ENCODE results near the gene PTGR3. TPM values are rescaled to one million over a fixed set of nuclear protein-coding genes. Genes with fewer than 3 reads are reported as not detected.

PTGR3 gene
- total RNA-seq, 1 experiment from 2014 or later = 9.3 TPM

GRCh38 chr18:75172299-75173124 lies 36.4 kb downstream of the PTGR3 start:
- Mint-ChIP-seq H3K36me3 (ENCODE audit: insufficient read depth, unreplicated experiment) (no peaks in the 10 kb centered on the region), H3K4me1 (ENCODE audit: low read depth, unreplicated experiment) (no peaks in the 10 kb centered on the region), H3K27ac (ENCODE audit: unreplicated experiment) (no peak overlapping the region), H3K4me3 (ENCODE audit: unreplicated experiment) (no peak overlapping the region), H3K27me3 (ENCODE audit: insufficient read depth, unreplicated experiment) (no peaks in the 10 kb centered on the region), H3K9me3 (ENCODE audit: unreplicated experiment) (no peaks in the 10 kb centered on the region)
- H3K36me3 ChIP-seq (ENCODE audit: control insufficient read depth, insufficient read depth, low read length) = no peaks in the 10 kb centered on the region
- no peaks in the 10 kb centered on the region for H3K27me3 ChIP-seq (replicated peaks; ENCODE audit: control insufficient read depth, insufficient read depth, low read length)
- TF ChIP-seq CTCF (IDR thresholded peaks at IDR 0.05; ENCODE audit: insufficient read depth in 1 of 2, low read depth in 1 of 2, low read length in 1 of 2, severe bottlenecking in 1 of 2, unreplicated experiment in 1 of 2) = no peak
- BruUV-seq (replicated peaks) = no TSS peak
- H3K4me3 ChIP-seq (ENCODE audit: low read depth, low read length) = no peak overlapping the region
- H3K9me3 ChIP-seq = no peaks in the 10 kb centered on the region
- ChIA-PET POLR2A (no interaction called here), CTCF (no interaction called here)
- DNase-seq = no peak
- no peaks in the 10 kb centered on the region for H3K4me1 ChIP-seq
- intact Hi-C loops (cut with micrococcal nuclease; ENCODE audit: unreplicated experiment) = loop anchor here (5.0 kb wide), 1 partner anchor 305 kb away; no protein-coding TSS in a partner anchor

GRCh38 chr18:75170916-75171315 lies 38.0 kb downstream of the PTGR3 start:
- Histone ChIP-seq H3K4me3 (ENCODE audit: low read depth, low read length) (no peak overlapping the region), H3K4me1 (no peaks in the 10 kb centered on the region), H3K27me3 (replicated peaks; ENCODE audit: control insufficient read depth, insufficient read depth, low read length) (no peaks in the 10 kb centered on the region), H3K9me3 (no peaks in the 10 kb centered on the region), H3K36me3 (ENCODE audit: control insufficient read depth, insufficient read depth, low read length) (no peaks in the 10 kb centered on the region)
- H3K4me3 Mint-ChIP-seq (ENCODE audit: unreplicated experiment) = no peak overlapping the region
- BruUV-seq (replicated peaks) = no TSS peak
- no peaks in the 10 kb centered on the region for H3K4me1 Mint-ChIP-seq (ENCODE audit: low read depth, unreplicated experiment)
- no peaks in the 10 kb centered on the region for H3K36me3 Mint-ChIP-seq (ENCODE audit: insufficient read depth, unreplicated experiment)
- DNase-seq = no peak
- no peak for TF ChIP-seq CTCF (IDR thresholded peaks at IDR 0.05; ENCODE audit: insufficient read depth in 1 of 2, low read depth in 1 of 2, low read length in 1 of 2, severe bottlenecking in 1 of 2, unreplicated experiment in 1 of 2)
- ChIA-PET CTCF (no interaction called here), POLR2A (no interaction called here)
- no peak overlapping the region for H3K27ac Mint-ChIP-seq (ENCODE audit: unreplicated experiment)
- no peaks in the 10 kb centered on the region for H3K9me3 Mint-ChIP-seq (ENCODE audit: unreplicated experiment)
- intact Hi-C loops (cut with micrococcal nuclease; ENCODE audit: unreplicated experiment) = loop anchor here (5.0 kb wide), 1 partner anchor 306 kb away; no protein-coding TSS in a partner anchor
- no peaks in the 10 kb centered on the region for H3K27me3 Mint-ChIP-seq (ENCODE audit: insufficient read depth, unreplicated experiment)

- ChIA-PET CTCF (no interaction called here), POLR2A (no interaction called here)
- Histone ChIP-seq H3K4me3 (ENCODE audit: low read depth, low read length) (no peak overlapping the region), H3K27me3 (replicated peaks; ENCODE audit: control insufficient read depth, insufficient read depth, low read length) (no peaks in the 10 kb centered on the region), H3K4me1 (no peaks in the 10 kb centered on the region), H3K9me3 (no peaks in the 10 kb centered on the region), H3K36me3 (ENCODE audit: control insufficient read depth, insufficient read depth, low read length) (no peaks in the 10 kb centered on the region)
- DNase-seq = no peak
- Mint-ChIP-seq H3K9me3 (ENCODE audit: unreplicated experiment) (no peaks in the 10 kb centered on the region), H3K27ac (ENCODE audit: unreplicated experiment) (no peak overlapping the region), H3K27me3 (ENCODE audit: insufficient read depth, unreplicated experiment) (no peaks in the 10 kb centered on the region), H3K36me3 (ENCODE audit: insufficient read depth, unreplicated experiment) (no peaks in the 10 kb centered on the region), H3K4me1 (ENCODE audit: low read depth, unreplicated experiment) (no peaks in the 10 kb centered on the region), H3K4me3 (ENCODE audit: unreplicated experiment) (no peak overlapping the region)
- no peak for TF ChIP-seq CTCF (IDR thresholded peaks at IDR 0.05; ENCODE audit: insufficient read depth in 1 of 2, low read depth in 1 of 2, low read length in 1 of 2, severe bottlenecking in 1 of 2, unreplicated experiment in 1 of 2)
- no TSS peak for BruUV-seq (replicated peaks)
- intact Hi-C loops (cut with micrococcal nuclease; ENCODE audit: unreplicated experiment) = loop anchor here (5.0 kb wide), 1 partner anchor 307 kb away; no protein-coding TSS in a partner anchor
These were observed 38.7 kb downstream of the PTGR3 start for GRCh38 chr18:75170022-75170789.
